SK-N-MC (cell line): ENCODE results near the gene MAP2.

Source experiments
- EZH2 ChIP-seq: fragments of 200-600 bp; sonication (generic); IDR thresholded peaks from one replicate; pipeline ENCODE4 v1.6.1; 2017; ENCODE audit warnings: antibody characterized with exemption
- POLR2AphosphoS5 ChIP-seq: IDR thresholded peaks from 2 replicates; pipeline ENCODE4 v1.6.1; 2012; ENCODE audit warnings: mild to moderate bottlenecking, low read depth, low read length, borderline replicate concordance

DNA sequence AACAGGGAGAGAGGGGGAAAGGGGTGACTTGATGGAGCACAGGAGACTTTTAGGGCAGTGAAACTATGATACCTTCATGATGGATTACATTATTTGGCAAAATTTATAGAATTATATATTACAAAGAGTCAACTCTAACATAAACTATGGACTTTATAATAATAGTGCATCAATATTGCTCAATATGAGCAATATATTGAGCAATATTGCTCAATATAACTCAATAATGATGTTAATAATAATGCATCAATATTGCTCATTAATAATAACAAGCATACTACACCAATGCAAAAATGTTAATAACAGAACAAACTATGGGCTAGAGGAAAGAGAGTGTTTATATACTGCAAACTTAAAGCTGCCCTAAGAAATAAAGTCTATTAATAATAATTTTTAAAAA lies 344.7 kb downstream of the MAP2 start:
- no peak for TF ChIP-seq POLR2AphosphoS5
- no peak for TF ChIP-seq EZH2
